ENCODE measurements around the gene FAM193A.
"Not testable (repeated sequence)": the region's sequence is repeated elsewhere in the genome, so short reads cannot be mapped to it uniquely, and the experiment has no call there.

Gene FAM193A

GRCh38 chr4:2732526-2732925 is 196.1 kb downstream of the FAM193A start:
- no peak for DNase-seq

DNA sequence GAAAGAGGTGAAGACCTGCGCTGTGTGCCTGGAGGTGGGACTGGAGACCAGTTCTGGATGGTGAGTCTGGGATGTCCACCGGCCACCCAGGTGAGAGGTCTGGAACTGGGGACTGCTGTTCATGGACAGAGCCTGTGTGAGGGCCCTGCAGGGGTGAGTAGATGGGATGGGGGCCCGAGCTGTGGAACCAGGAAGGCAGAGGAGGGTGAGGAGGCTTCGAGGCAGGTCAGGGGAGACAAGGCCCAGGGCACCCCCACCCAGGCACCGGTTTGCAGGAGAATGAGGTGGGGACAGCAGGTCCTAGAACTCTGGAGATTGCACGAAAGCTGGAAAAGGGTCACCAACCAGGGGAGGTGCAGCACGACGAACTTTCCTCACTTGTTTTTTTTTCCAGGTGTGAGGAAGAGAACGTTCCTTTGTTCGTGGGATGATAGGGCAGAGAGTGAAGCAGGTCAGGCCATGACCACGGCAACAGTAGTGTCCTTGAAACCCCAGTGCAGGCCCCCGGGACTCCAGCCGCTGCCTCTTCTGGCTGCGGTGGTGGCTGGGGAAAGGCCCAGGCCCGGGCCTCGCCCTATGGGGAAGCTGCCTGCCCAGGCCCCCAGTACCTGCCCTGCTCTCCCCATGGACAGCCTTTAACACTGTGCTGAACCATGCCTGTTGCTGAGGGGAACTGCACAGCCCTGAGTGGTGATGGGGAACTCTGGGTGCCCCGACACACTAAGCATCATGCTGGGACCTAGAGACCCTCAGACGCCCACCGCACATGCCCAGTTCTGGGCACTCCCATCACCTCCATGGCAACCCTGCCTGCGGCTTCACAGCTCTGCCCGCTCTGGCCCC is 196.8 kb downstream of the FAM193A start:
- no peak for DNase-seq

DNA sequence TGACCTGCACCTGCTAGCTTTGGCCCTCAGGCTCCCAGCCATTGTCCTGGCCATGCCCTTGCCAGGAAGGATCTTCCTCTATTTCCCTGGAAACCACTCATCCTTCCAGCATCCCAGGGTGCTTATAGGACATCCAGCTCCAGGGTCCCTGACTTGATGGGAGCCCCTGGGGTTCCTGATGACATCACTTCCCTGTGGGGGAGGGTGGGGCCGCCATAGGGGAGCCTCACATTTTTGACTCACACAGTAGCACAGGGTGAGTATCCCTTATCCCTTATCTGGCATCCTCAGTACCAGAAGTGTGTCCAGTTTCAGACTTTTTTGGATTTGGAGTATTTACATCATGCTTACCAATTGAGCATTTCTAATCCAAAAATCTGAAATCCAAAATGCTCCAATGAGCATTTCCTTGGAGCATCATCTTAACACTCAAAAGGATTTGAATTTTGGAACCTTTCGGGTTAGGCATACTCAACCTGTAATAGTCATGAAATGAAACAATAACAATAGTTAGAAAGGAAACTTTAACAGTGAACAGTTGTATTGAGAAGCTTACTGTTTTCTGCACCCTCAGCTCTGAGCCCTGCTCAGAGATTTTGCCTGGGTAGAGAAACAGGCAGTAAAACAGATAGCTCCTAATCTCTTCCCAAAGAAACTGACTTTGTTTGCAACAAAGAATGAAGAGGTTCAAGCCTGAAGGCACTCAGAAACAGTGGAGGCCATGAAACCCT is 197.6 kb downstream of the FAM193A start:
- DNase-seq, result no peak

DNA sequence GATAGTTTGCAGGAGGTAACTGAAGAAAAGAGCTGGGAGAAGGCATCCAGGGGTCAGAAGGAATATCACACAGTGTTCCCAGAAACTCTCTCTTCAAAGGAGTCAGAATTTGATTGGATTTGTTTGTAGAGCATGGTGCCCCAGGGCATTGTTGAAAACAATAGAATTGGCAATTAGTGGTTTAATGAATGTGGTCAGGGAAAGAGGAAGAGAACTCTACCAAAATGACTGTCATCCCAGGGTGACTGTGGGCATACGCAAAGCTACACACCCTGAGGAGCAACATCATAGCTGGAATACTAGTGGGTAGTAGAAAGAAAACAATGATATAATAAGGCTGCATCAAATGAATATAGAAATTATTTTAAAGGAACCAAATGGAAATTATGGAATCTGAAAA is 198.2 kb downstream of the FAM193A start:
- DNase-seq, result no peak

DNA sequence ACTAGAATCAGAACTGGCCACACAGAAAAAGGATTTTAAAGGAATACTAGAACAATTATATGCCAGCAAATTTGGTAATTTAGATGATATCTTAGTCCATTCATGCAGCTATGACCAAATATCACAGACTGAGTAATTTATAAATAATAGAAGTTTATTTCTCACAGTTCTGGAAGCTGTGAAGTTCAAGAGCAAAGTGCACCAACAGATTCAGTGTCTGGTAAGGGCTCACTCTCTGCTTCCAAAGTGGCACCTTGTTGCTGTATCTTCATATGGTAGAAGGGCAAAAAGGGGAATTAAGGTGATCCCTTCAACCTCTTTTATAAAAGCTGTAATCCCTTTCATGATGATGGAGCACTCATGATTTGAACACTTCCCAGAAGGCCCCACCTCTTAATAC is 199.4 kb downstream of the FAM193A start:
- no peak for DNase-seq

DNA sequence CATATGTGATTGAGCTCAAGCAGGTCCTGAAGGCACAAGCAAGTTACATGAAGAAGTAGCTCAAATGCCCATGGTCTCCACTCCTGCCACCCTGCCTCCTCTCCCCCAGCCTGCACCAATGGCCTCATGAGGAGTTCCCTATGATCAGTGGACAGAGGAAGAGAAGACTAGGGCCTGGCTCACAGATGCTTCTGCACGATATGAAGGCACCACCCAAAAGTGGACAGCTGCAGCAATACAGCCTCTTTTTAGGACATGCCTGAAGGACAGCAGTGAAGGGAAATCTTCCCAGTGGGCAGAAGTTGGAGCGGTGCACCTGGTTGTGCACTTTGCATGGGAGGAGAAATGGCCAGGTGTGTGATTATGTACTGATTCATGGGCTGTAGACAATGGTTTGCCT is 201.8 kb downstream of the FAM193A start:
- DNase-seq, result not testable (repeated sequence)

DNA sequence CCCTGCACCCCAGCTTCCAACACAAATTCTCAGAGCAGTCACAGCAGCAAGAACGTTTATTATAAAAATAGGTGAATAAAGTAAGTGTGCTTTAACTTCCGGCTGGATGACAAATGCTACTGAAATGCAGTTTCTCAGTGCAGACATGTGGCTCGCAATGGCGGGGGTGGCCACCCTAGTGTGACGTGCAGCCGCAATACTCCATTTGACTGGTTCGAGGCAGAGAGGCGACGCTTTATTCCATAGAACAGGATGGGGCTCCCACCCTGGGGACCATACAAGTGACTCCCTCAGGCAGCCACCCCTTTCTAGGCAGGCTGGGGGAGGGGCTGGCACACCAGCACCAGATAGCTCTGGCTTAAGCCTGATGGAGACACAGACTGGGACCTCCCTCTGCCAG is 205.2 kb downstream of the FAM193A start:
- no peak for DNase-seq

- DNase-seq, result no peak
Measured at GRCh38 chr4:2742081-2742822, 205.8 kb downstream of the FAM193A start.

- DNase-seq, result no peak
Measured at GRCh38 chr4:2742823-2743517, 206.5 kb downstream of the FAM193A start.

DNA sequence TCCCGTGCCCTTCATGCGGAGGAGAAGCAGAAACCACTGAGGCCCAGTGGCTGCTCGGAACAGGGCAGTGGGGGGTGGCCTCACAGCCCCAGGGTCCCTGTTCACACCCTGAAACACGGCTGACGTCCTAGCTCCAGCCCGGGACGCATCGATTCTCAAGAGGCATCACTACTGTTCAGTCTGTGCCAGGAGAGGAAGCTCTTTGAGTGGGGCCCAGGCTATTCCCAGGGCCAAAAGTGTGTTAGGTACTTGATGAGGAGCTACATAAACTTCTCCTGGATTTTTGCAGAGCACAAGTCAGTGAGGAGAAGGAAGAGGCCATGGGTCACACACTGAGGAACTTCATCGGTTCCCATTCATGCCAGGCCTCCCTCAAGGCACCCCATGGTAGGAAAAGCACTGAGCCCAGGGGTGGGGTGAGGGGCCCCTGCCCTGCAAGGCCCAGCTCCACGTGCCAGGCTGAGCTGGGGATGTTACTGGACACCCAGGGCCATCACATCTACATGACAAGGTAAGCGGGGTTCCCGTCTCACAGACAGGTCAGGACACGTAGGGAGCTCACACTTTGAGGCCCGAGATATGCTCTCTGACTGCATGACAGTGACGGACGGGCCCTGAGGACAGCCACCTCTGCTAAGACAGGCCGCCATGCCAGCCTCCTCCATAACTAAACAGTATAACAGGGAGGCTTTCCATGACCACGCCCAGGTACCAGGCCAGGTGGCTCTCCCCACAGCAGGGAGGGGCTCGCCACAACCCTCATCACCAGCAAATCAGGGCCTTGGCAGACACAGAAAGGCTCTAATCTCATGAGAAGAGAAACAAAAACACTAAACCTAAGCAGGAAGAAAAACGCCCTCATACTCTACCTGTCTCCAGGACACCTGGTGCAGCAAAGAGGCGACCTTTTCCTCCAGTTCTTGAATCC is 207.3 kb downstream of the FAM193A start:
- no peak for DNase-seq

GRCh38 chr4:2744576-2745270 is 208.3 kb downstream of the FAM193A start:
- DNase-seq, result no peak

DNA sequence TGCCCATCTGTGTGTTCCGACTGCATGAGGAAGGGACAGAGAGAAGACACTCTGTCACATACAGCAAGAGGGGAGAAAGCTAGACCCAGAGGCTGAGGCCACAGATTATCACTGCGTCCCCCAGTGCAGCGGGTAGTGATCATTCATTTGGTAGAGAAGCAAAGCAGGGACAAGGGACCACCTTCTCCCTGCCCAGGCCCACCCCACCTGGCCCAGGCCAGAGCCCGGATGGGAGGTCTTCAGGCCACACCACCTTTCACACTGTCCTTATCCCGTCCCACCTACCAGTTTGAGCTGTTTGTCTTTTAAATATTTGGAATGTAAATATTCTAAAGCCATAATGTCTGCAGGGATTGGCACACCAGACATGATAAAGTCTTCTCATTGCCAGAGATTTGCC is 209.1 kb downstream of the FAM193A start:
- DNase-seq, result no peak

- DNase-seq, result peak; percentile 83
Measured at GRCh38 chr4:2745981-2746806, 209.7 kb downstream of the FAM193A start.

DNA sequence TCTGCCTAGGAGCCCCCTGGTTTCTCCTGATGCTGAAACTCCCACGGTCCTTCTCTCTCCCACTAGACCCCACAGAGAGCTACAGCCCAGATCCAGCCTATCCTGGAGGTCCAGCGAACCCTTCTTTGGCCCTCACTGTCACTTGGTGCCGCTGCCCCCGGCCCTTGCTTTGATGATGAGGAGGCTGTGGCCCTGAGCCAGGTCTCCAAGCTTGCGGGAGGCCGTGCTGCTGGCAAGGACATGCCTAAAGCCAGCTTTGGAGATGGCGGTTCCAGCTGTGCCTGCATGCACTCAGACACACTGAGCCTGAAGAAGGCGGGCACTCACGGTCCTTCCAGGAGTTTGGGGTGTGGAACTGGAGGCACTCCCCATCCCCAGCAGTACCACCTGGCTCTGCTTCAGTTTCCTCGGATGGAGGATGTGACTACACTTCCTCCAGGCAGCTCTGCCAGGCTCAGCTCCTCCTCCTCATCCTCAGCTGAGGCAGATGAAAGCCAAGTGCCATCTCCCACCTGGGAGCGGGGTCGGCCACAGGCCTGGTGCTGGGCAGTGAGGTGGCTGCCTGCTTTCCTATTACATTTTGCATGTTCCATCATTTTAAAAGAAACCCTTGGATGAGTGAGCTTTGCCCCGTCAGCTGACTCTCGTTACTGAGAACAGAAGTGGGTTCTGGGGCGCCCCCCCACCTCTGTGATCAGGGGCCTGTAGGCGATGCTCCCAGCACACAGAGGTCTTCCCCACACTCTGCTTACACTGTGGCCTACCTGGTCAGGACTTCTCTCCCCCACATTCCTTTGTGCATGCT is 210.6 kb downstream of the FAM193A start:
- DNase-seq, result no peak

DNA sequence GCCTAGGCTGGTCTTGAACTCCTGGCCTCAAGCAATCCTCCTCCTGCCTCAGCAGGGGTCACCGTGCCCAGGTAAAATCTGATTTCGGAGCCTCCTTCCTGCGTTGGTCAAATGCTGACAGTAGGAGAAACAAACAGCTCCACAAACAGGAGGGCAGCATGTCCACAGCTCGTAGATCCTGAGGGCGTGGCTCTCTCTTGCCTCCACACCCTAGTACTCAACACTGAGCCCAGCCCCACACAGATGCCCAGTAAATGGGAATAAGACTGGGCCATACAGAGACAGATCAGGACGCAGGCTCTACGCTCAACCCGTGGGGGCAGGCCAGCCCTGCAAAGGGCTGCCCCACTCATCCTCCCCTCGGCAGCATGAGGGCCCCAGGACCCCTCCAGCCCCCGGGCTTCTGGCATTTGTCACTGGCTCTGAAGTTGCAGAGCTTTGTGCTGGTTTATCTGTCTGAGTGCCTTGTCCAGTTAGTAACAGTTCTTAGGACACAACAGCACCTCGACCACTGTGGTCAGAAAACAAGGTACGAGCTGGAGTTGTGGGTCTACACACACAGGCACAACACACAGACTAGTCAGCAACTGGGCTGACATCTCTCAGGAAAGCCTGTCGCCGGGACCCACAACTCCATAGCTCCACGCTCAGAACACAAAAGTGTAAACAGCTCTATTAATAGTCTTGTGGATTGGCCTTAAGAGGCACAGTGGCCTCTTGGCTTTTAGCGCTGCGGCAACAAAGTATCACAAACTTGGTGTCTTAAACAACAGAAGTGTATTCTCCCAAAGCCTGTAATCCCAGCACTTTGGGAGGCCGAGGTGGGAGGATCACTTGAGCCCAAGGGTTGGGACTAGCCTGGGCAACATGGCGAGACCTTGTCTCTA is 214.5 kb downstream of the FAM193A start:
- DNase-seq, result no peak

- no peak for DNase-seq
Measured at GRCh38 chr4:2753436-2753835, 217.0 kb downstream of the FAM193A start.

DNA sequence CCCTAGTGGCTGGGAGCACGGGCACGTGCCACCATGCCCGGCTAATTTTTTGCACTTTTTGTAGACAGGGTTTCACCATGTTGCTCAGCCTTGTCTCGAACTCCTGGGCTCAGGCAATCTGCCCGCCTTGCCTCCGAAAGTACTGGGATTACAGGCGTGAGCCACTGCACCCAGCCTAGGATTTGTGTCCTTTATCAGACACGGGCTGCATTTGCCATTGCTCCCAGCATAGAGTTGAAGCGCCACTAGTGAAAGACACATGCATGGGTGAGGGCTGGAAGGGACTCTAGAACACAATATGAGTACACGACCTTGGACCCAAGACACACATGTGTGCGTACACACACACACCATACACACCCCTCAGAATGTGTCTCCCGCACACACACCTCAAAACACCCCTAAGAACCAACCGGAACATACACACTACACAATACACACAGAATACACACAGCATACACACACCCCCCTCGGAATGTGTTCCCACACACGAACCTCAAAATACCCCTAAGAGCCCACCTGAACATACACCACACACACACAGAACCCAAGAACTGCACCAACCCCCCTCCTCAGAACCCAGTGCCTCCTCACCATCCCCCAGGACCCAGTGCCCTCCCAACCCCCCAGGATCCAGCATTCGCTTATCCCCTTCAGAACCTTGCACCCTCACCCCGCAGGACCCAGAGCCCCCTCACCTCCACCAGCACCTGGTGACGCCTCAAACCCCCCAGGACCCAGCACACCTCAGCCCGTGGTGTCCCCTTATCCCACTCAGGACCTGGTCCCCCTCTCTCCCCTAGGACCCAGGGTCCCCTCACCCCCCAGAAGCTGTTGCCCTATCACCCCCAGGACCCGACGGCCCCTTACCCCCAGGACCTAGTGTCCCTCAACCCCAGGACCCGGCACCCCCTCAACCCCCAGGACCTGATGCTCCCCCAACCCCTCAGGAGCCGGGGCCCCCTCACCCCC is 218.7 kb downstream of the FAM193A start:
- no peak for DNase-seq
